ENCODE measurements around the gene SERTAD4. TPM values are rescaled to one million over a fixed set of nuclear protein-coding genes. Genes with fewer than 3 reads are reported as not detected.
A peak's percentile ranks its signal among the peaks of the same experiment; 100 is the strongest.

The SERTAD4 gene
- total RNA-seq, 4 donors from 2014 or later = 6.4 to 8.8 (median 8.1) TPM

- Histone ChIP-seq H3K27me3 (no peaks in the 10 kb centered on the region), H3K4me3 (no peak overlapping the region), H3K27ac (no peak overlapping the region), H3K9me3 (no peaks in the 10 kb centered on the region), H3K4me1 (no peaks in the 10 kb centered on the region), H3K36me3 (no peaks in the 10 kb centered on the region)
- intact Hi-C loops (cut with DNase I; ENCODE audit: low total_unique reads) = no loop called here
- no peak for DNase-seq
- no peak for TF ChIP-seq CTCF (IDR thresholded peaks at IDR 0.05)
- no peak for TF ChIP-seq POLR2A (IDR thresholded peaks at IDR 0.05)
These were observed 17.8 kb upstream of the SERTAD4 start for GRCh38 chr1:210214573-210215409.

- Histone ChIP-seq H3K36me3 (no peaks in the 10 kb centered on the region), H3K27ac (no peak overlapping the region), H3K4me1 (no peaks in the 10 kb centered on the region), H3K27me3 (no peaks in the 10 kb centered on the region), H3K4me3 (no peak overlapping the region), H3K9me3 (no peaks in the 10 kb centered on the region)
- TF ChIP-seq CTCF (IDR thresholded peaks at IDR 0.05) = no peak
- no peak for TF ChIP-seq POLR2A (IDR thresholded peaks at IDR 0.05)
- no peak for DNase-seq
- intact Hi-C loops (cut with DNase I; ENCODE audit: low total_unique reads) = no loop called here
These were observed 15.1 kb upstream of the SERTAD4 start for GRCh38 chr1:210217482-210217881.

GRCh38 chr1:210218047-210218446 lies 14.5 kb upstream of the SERTAD4 start:
- TF ChIP-seq CTCF (IDR thresholded peaks at IDR 0.05) = no peak
- no peak for TF ChIP-seq POLR2A (IDR thresholded peaks at IDR 0.05)
- Histone ChIP-seq H3K4me1 (no peaks in the 10 kb centered on the region), H3K9me3 (no peaks in the 10 kb centered on the region), H3K27ac (no peak overlapping the region), H3K27me3 (no peaks in the 10 kb centered on the region), H3K4me3 (no peak overlapping the region), H3K36me3 (no peaks in the 10 kb centered on the region)
- intact Hi-C loops (cut with DNase I; ENCODE audit: low total_unique reads) = no loop called here
- no peak for DNase-seq

GRCh38 chr1:210222340-210223006 lies 10.1 kb upstream of the SERTAD4 start:
- Histone ChIP-seq H3K4me1 (no peaks in the 10 kb centered on the region), H3K9me3 (no peaks in the 10 kb centered on the region), H3K36me3 (no peaks in the 10 kb centered on the region), H3K27ac (peak overlapping the region; percentile 63 to 73), H3K4me3 (no peak overlapping the region), H3K27me3 (no peaks in the 10 kb centered on the region)
- DNase-seq = no peak
- TF ChIP-seq POLR2A (IDR thresholded peaks at IDR 0.05) (no peak), CTCF (IDR thresholded peaks at IDR 0.05) (no peak)
- intact Hi-C loops (cut with DNase I; ENCODE audit: low total_unique reads) = no loop called here

Data from uterus (tissue), 4 donors.